Measurements from ENCODE around the gene FMN2. TPM values are rescaled to one million over a fixed set of nuclear protein-coding genes. Genes with fewer than 3 reads are reported as not detected.
A peak's percentile ranks its signal among the peaks of the same experiment; 100 is the strongest.

FMN2 gene
- total RNA-seq, 2 experiments from 2014 or later = not detected

DNA sequence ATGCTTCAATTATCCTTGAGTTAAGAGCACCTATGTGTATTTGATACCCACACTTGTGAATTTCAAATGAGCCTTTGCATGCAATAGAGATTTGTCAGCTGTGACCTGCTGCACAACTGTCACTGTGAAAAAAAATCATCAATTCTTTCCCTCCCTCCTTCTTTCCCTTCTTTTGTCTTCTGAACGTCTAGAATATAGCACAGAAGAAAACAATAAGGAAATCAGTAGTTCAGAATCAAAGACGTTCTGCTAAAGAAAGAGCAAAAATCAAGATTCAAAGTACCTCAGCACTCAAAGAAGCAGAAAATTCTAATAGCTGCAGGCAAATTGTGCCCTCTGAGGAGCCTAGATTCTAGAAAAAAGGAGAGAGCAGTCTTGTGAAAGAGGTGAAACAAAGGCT is 1.7 kb upstream of the FMN2 start:
- no peaks in the 10 kb centered on the region for H3K4me1 Mint-ChIP-seq
- CTCF ChIA-PET = no interaction called here
- no peak overlapping the region for H3K4me3 Mint-ChIP-seq
- peaks cover 38% of the 10 kb centered on the region for H3K27me3 Mint-ChIP-seq
- H3K36me3 Mint-ChIP-seq = no peaks in the 10 kb centered on the region
- ATAC-seq (no peak), DNase-seq (no peak)
- H3K27ac Mint-ChIP-seq = no peak overlapping the region
- no peaks in the 10 kb centered on the region for H3K9me3 Mint-ChIP-seq (ENCODE audit: low read depth)

DNA sequence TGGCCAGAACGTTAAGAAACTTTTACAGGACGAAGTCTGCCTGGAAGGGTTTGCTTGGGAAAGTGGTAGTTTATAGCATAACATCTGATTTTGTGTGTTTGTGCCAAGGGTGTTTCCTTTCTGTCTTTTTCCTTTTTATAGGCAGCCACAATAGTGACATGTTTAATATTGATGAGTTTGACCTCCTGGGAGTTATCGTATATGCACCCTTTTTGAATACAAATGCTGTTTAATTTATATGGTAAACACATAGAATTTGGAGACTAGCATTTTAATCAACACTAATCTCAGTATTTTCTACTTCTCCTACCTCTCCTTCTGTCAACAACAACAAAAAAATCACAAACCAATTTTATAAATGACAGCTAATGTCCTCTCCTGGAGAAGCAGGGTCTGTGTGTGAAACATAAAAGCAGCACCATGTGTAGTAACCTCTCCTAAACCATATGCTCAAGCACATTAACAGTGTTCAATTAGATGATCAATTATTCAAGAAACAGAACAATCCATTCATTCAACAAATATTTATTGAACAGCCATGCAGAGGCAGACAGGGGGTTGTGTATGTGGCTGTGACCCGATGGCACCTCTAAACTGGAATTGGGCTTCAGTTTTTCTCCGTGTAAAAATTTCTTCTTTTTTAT is 604 bp upstream of the FMN2 start:
- ATAC-seq (no peak), DNase-seq (no peak)
- no peaks in the 10 kb centered on the region for H3K4me1 Mint-ChIP-seq
- H3K27me3 Mint-ChIP-seq = peaks cover 40% of the 10 kb centered on the region
- no peaks in the 10 kb centered on the region for H3K36me3 Mint-ChIP-seq
- no peak overlapping the region for H3K27ac Mint-ChIP-seq
- CTCF ChIA-PET = no interaction called here
- no peaks in the 10 kb centered on the region for H3K9me3 Mint-ChIP-seq (ENCODE audit: low read depth)
- peak overlapping the region; percentile 15 for H3K4me3 Mint-ChIP-seq

DNA sequence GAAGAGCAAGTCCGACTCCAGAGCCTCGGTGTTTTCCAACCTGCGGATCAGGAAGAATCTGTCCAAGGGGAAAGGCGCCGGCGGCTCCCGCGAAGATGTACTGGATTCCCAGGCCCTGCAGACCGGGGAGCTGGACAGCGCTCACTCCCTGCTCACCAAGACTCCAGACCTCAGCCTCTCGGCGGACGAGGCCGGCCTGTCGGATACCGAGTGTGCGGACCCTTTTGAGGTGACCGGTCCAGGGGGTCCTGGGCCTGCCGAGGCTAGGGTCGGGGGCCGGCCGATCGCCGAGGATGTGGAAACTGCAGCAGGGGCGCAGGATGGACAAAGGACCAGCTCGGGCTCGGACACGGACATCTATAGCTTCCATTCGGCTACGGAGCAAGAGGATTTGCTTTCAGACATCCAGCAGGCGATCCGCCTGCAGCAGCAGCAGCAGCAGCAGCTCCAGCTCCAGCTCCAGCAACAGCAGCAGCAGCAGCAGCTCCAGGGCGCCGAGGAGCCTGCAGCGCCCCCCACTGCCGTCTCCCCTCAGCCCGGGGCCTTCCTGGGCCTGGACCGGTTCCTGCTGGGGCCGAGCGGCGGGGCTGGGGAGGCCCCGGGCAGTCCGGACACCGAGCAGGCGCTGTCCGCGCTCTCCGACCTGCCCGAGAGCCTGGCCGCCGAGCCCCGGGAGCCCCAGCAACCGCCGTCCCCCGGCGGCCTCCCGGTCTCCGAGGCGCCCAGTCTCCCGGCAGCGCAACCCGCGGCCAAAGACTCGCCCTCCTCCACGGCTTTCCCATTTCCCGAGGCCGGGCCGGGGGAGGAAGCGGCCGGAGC is 827 bp downstream of the FMN2 start:
- no peak overlapping the region for H3K4me3 Mint-ChIP-seq
- no peaks in the 10 kb centered on the region for H3K36me3 Mint-ChIP-seq
- peaks cover 41% of the 10 kb centered on the region for H3K27me3 Mint-ChIP-seq
- H3K4me1 Mint-ChIP-seq = no peaks in the 10 kb centered on the region
- H3K27ac Mint-ChIP-seq = no peak overlapping the region
- no peak for ATAC-seq
- no peak for DNase-seq
- H3K9me3 Mint-ChIP-seq (ENCODE audit: low read depth) = no peaks in the 10 kb centered on the region
- CTCF ChIA-PET = no interaction called here

DNA sequence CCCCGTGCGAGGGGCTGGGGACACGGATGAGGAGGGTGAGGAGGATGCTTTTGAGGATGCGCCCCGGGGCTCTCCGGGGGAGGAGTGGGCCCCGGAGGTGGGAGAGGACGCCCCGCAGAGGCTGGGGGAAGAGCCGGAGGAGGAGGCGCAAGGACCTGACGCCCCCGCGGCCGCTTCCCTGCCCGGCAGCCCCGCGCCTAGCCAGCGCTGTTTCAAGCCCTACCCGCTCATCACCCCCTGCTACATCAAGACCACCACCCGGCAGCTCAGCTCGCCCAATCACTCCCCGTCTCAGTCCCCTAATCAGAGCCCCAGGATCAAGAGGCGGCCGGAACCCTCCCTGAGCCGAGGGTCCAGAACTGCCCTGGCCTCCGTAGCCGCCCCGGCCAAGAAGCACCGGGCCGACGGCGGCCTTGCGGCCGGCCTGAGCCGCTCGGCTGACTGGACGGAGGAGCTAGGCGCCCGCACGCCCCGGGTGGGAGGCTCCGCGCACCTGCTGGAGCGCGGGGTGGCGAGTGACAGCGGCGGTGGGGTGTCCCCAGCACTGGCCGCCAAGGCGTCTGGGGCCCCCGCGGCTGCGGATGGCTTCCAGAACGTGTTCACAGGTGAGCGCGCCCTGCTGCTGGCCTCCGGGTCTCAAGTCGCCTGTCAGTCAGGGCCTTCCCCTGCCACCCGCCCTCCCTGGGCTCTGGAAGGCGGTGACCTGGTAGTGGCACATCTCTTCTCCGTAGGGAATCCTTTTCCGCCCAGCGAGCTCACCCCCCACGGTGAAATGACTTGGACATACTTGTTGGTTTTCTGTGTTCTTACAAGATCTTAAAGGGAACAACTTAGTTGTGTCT is 1.7 kb downstream of the FMN2 start:
- CTCF ChIA-PET = interaction anchor here (1.1 kb wide), 1 partner anchor 56 kb away, joined by 3 read pairs; no protein-coding TSS in a partner anchor
- H3K4me3 Mint-ChIP-seq = no peak overlapping the region
- no peak overlapping the region for H3K27ac Mint-ChIP-seq
- H3K4me1 Mint-ChIP-seq = no peaks in the 10 kb centered on the region
- peaks cover 40% of the 10 kb centered on the region for H3K27me3 Mint-ChIP-seq
- H3K9me3 Mint-ChIP-seq (ENCODE audit: low read depth) = no peaks in the 10 kb centered on the region
- no peaks in the 10 kb centered on the region for H3K36me3 Mint-ChIP-seq
- DNase-seq (no peak), ATAC-seq (no peak)

DNA sequence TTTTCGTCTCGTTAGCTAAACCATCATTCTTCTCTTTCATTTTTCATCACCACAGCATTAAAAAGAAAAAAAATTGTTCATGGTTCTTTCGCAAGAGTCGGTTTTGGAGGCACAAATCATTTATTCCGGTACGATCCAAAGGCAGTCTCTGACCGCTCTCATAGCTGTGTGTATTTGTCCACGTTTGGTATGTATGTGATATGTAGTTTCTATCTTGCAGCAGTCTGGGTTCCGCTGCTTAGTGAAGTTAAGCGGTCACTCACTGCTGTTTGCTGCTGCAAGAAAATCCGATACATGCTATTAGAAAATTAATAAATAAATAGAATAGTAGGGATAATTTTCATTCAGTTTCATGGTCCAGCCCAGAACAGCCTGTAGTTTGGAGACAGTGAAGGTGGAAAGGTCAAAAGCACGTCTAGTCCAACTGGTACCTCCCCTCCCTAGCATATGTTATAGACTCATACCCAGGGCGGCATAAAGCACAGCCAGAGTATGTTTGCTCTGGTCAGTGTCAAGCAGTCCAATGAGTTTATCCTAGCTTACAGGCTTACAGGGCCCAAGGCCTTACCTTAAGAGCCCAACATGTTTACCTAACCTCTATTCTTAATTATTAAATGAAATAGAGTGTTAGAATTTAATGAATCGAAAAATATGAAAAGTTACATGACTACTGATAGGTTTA is 2.5 kb downstream of the FMN2 start:
- no peaks in the 10 kb centered on the region for H3K4me1 Mint-ChIP-seq
- DNase-seq = no peak
- H3K27ac Mint-ChIP-seq = no peak overlapping the region
- no peak overlapping the region for H3K4me3 Mint-ChIP-seq
- no peaks in the 10 kb centered on the region for H3K9me3 Mint-ChIP-seq (ENCODE audit: low read depth)
- peaks cover 40% of the 10 kb centered on the region for H3K27me3 Mint-ChIP-seq
- no peak for ATAC-seq
- CTCF ChIA-PET = interaction anchor here (1.1 kb wide), 1 partner anchor 55 kb away, joined by 3 read pairs; no protein-coding TSS in a partner anchor
- no peaks in the 10 kb centered on the region for H3K36me3 Mint-ChIP-seq

DNA sequence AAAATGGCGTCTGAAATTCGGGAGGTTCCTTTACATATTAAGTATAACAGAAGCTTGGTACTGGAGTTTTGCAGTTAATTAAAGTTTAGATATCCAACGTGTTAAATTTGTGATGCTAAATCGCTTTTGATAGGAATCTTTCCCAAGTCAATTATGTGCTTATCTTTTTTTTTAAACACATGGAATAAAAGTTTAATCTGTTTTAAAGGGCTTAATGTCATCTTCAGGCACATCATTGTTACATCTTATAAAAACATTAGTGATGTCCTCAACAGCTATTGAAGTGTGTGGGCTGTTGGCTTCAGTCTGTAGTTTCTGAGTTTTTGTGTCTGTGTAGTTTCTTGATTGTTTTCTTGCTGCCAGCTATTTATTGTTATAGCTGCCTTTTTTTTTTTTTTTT is 5.3 kb downstream of the FMN2 start:
- ATAC-seq = no peak
- no peak overlapping the region for H3K4me3 Mint-ChIP-seq
- H3K4me1 Mint-ChIP-seq = no peaks in the 10 kb centered on the region
- H3K27me3 Mint-ChIP-seq = peaks cover 27% of the 10 kb centered on the region
- no peak for DNase-seq
- CTCF ChIA-PET = no interaction called here
- no peak overlapping the region for H3K27ac Mint-ChIP-seq
- H3K36me3 Mint-ChIP-seq = no peaks in the 10 kb centered on the region
- H3K9me3 Mint-ChIP-seq (ENCODE audit: low read depth) = no peaks in the 10 kb centered on the region

DNA sequence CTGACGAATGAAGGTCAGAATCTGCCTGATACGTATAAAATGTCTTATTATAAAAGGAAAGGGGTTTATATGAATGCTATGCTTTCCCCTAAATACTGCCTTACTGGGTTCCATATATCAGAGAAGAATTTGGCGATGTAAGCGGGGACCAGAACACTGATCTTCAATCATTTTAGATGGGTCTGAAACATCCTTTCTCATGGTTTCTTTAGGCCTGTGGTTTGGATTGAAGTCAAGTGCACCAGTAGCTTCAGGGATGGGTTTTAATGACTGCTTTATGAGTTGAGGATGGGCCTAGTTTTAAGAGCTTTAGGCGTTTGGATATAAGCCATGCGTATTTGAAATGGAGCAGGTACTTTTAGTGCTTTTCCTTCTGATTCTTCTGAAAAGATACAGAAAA is 6.9 kb downstream of the FMN2 start:
- Mint-ChIP-seq H3K27me3 (peaks cover 18% of the 10 kb centered on the region), H3K36me3 (no peaks in the 10 kb centered on the region), H3K27ac (no peak overlapping the region), H3K4me3 (no peak overlapping the region), H3K4me1 (no peaks in the 10 kb centered on the region), H3K9me3 (ENCODE audit: low read depth) (no peaks in the 10 kb centered on the region)
- no peak for DNase-seq
- CTCF ChIA-PET = no interaction called here
- no peak for ATAC-seq

DNA sequence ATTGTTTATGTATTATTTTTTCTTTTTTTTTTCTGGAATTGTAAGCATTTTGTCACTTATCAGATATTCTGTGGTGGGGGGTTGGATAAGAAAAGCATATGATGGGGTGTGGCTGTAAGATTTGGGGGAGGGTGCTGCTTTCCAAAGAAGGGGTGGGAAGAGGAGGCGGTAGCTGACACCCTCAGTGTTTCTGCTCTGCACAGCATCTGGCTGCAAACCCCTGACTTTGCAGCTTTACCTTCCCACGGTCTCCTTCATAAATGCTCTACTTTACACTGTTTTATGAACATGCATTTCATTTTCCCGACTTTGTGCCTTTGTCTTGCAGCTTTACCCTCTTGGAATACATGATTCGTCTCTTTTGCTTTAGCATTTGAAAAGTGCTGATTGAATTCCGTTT is 7.6 kb downstream of the FMN2 start:
- CTCF ChIA-PET = no interaction called here
- Mint-ChIP-seq H3K4me1 (no peaks in the 10 kb centered on the region), H3K9me3 (ENCODE audit: low read depth) (peaks cover 2% of the 10 kb centered on the region), H3K27ac (no peak overlapping the region), H3K4me3 (no peak overlapping the region), H3K27me3 (peaks cover 12% of the 10 kb centered on the region), H3K36me3 (no peaks in the 10 kb centered on the region)
- no peak for ATAC-seq
- DNase-seq = no peak

DNA sequence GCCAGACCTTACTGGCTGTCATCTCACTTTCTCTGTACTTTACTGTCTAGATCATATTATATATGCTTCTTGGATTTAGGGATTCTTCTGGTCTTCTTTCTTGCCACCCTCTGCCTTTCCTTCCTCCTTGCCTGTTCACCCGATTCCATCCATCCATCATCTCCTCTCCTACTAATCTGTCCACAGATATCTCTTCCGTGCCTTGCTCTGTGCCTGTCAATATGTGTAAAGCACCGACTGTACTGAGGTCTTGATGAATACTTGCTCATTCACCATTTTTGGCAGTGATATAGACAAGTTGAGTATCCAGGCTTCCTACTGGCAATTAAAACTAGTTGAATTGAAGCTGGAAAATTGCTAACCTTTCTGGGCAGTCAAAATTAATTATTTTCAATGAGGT is 8.1 kb downstream of the FMN2 start:
- Mint-ChIP-seq H3K4me1 (no peaks in the 10 kb centered on the region), H3K36me3 (no peaks in the 10 kb centered on the region), H3K27ac (no peak overlapping the region), H3K4me3 (no peak overlapping the region), H3K9me3 (ENCODE audit: low read depth) (peaks cover 2% of the 10 kb centered on the region), H3K27me3 (peaks cover 11% of the 10 kb centered on the region)
- no peak for ATAC-seq
- CTCF ChIA-PET = no interaction called here
- DNase-seq = no peak

DNA sequence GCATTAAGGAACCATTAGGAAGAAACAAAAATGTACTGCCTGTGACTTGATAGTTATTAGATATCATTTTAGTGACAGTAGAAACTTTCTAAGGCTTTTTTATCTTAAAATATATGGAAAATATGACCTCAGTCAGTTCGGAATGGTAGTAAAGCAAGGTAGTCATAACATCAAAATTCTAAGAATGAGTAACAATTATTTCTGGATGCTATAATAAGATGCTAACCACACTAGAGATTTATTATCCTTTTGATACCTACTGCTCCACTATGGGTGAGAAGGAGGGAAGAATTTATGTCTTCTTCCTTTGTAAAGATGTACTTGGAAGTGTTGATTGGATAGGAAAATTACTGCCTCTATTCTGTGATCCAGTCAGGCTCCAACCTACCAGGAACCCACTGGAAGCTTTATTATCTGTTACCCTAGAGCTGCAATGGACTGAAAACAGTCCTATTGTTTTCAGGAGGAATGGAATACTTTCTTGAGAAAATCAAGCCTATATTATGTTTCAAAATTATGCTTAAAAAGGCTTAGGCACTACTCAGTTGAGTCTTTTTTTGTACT is 8.8 kb downstream of the FMN2 start:
- H3K27ac Mint-ChIP-seq = no peak overlapping the region
- CTCF ChIA-PET = no interaction called here
- H3K9me3 Mint-ChIP-seq (ENCODE audit: low read depth) = peaks cover 2% of the 10 kb centered on the region

DNA sequence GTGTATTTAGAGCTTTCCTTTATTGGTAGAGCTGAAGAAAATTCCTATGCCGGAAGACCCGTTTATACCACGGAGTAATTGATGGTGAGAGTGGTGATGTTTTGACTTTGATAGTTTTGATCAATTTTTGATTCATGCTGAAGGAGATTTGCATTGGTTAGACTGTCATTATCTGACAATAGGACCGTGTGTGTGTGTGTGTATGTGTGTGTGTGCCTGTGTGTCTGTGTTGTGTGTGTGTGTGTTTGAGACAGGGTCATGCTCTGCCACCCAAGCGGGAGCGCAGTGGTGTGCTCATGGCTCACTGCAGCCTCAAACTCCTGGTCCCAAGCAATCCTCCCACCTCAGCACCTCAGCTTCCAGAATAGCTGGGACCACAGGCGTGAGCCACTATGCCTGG is 9.6 kb downstream of the FMN2 start:
- Mint-ChIP-seq H3K27ac (no peak overlapping the region), H3K4me1 (no peaks in the 10 kb centered on the region), H3K9me3 (ENCODE audit: low read depth) (peaks cover 2% of the 10 kb centered on the region), H3K4me3 (no peak overlapping the region), H3K36me3 (no peaks in the 10 kb centered on the region), H3K27me3 (peaks cover 7% of the 10 kb centered on the region)
- ATAC-seq (no peak), DNase-seq (no peak)
- CTCF ChIA-PET = no interaction called here

More for the DNA sequence above, 8.8 kb downstream of the FMN2 start:
- H3K27me3 Mint-ChIP-seq = peaks cover 9% of the 10 kb centered on the region
- ATAC-seq = no peak
- no peaks in the 10 kb centered on the region for H3K4me1 Mint-ChIP-seq
- no peak for DNase-seq
- no peak overlapping the region for H3K4me3 Mint-ChIP-seq
- no peaks in the 10 kb centered on the region for H3K36me3 Mint-ChIP-seq

DNA sequence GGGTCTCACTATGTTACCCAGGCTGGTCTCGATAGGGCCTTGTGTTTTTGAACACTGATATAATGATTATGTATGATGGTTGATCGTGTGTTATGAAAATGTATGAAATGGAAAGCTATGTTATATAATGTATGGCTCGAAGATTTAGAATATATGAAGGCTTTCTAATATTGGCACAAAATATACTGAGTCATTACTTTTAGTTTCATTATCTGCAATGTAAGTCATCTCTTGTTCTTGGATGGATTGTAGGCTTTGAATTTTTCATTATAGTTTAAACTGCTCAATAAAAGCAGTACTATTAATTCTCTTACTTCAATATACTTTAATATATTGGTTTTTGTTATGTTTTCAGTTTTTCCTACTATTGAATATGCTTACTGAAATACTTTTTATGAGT is 10.1 kb downstream of the FMN2 start:
- no peak overlapping the region for H3K4me3 Mint-ChIP-seq
- CTCF ChIA-PET = no interaction called here

DNA sequence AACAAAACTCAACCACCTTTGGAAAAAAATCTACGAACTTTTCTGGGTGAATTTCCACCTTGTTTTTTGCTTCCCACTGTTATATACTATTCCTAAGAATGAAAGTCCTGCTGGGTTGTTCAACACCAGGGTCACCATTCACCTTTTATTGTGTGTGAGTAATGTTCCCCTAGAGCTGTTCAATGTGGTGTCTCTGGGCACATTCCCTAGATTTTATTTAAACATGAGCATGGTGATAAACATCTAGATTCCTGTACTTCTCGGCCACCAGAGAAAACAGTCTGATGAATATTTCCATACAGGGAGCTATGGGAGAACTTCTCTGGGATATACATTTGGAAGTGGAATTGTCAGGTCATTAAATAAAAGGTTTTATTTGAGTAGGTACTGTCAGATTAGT is 13.0 kb downstream of the FMN2 start:
- Mint-ChIP-seq H3K4me1 (no peaks in the 10 kb centered on the region), H3K4me3 (no peak overlapping the region), H3K27me3 (peaks cover 2% of the 10 kb centered on the region), H3K36me3 (no peaks in the 10 kb centered on the region), H3K27ac (no peak overlapping the region), H3K9me3 (ENCODE audit: low read depth) (peaks cover 2% of the 10 kb centered on the region)
- ATAC-seq (no peak), DNase-seq (no peak)
- CTCF ChIA-PET = no interaction called here

More for the DNA sequence above, 10.1 kb downstream of the FMN2 start:
- DNase-seq = no peak
- Mint-ChIP-seq H3K4me1 (no peaks in the 10 kb centered on the region), H3K27me3 (peaks cover 7% of the 10 kb centered on the region), H3K36me3 (no peaks in the 10 kb centered on the region), H3K9me3 (ENCODE audit: low read depth) (peaks cover 2% of the 10 kb centered on the region), H3K27ac (no peak overlapping the region)
- ATAC-seq = no peak

Data from activated CD8-positive, alpha-beta memory T cell treated with anti-CD3 and anti-CD28 coated beads, Interleukin-2, amount 10 ng/mL, durations not matched to agents 7 days and 5 days (primary cell).